Activated B cell treated with CpG ODN at 0.5 μM for 24 hours (primary cell): Measurements from ENCODE around the gene RAD21L1. TPM values are rescaled to one million over a fixed set of nuclear protein-coding genes. Genes with fewer than 3 reads are reported as not detected.

Experiments
- ATAC-seq: fragments of 200-7000 bp; cut with Tn5 transposase; one replicate; pipeline ENCODE4 v1.10.0; 2021; ENCODE audit warnings: low read depth, mild to moderate bottlenecking, moderate library complexity
- CTCF ChIA-PET: fragments of 350-600 bp; sonication (Branson Sonifier 250); formaldehyde crosslinking; loops from one replicate; lab custom pipeline; 2021; ENCODE audit warnings: antibody characterized with exemption; lab: Charles Lee
- POLR2A ChIA-PET: fragments of 350-600 bp; sonication (Branson Sonifier 250); formaldehyde crosslinking; loops from one replicate; lab custom pipeline; 2021; ENCODE audit warnings: antibody characterized with exemption; lab: Charles Lee
- DNase-seq: peaks from one replicate; pipeline ENCODE4 v3.0.0; 2022
- H3K27ac Mint-ChIP-seq: one replicate; pipeline ENCODE4 v1.8.0; 2020; ENCODE audit warnings: mixed read lengths
- H3K27me3 Mint-ChIP-seq: one replicate; pipeline ENCODE4 v1.8.0; 2021; ENCODE audit warnings: mixed read lengths
- H3K36me3 Mint-ChIP-seq: one replicate; pipeline ENCODE4 v1.8.0; 2021; ENCODE audit warnings: low read depth, mixed read lengths
- H3K4me1 Mint-ChIP-seq: one replicate; pipeline ENCODE4 v1.8.0; 2021; ENCODE audit warnings: mixed read lengths
- H3K4me3 Mint-ChIP-seq: one replicate; pipeline ENCODE4 v1.8.0; 2020; ENCODE audit warnings: mild to moderate bottlenecking, mixed read lengths
- H3K9me3 Mint-ChIP-seq: one replicate; pipeline ENCODE4 v1.8.0; 2020; ENCODE audit warnings: mixed read lengths
- intact Hi-C: fragments of 100-400 bp; cut with micrococcal nuclease; formaldehyde crosslinking; loops from one replicate; pipeline ENCODE4 v1.15.1; 2024
- total RNA-seq: library from RNA; stranded (reverse); gene quantifications from 2 replicates; pipeline ENCODE4 v1.2.3, GENCODE V29; 2022
- TF ChIP-seq, protein P1 (sequence below): fragments of 200-600 bp; IDR thresholded peaks from one replicate; pipeline ENCODE4 v1.8.0; 2022; ENCODE audit warnings: antibody characterized with exemption, mild to moderate bottlenecking

The RAD21L1 gene
- total RNA-seq, 1 donor from 2014 or later, result not detected

GRCh38 chr20:1301031-1301529 is 75.2 kb downstream of the RAD21L1 start:
- H3K27ac Mint-ChIP-seq, result no peak overlapping the region
- H3K27me3 Mint-ChIP-seq, result no peaks in the 10 kb centered on the region
- DNase-seq (no peak), ATAC-seq (no peak)
- H3K9me3 Mint-ChIP-seq, result no peaks in the 10 kb centered on the region
- H3K36me3 Mint-ChIP-seq, result no peaks in the 10 kb centered on the region
- intact Hi-C loops, result no loop called here
- ChIA-PET CTCF (interaction anchor here (1.2 kb wide), 1 partner anchor 11 kb away, joined by 3 read pairs; no protein-coding TSS in a partner anchor), POLR2A (no interaction called here)
- TF ChIP-seq, protein P1, sequence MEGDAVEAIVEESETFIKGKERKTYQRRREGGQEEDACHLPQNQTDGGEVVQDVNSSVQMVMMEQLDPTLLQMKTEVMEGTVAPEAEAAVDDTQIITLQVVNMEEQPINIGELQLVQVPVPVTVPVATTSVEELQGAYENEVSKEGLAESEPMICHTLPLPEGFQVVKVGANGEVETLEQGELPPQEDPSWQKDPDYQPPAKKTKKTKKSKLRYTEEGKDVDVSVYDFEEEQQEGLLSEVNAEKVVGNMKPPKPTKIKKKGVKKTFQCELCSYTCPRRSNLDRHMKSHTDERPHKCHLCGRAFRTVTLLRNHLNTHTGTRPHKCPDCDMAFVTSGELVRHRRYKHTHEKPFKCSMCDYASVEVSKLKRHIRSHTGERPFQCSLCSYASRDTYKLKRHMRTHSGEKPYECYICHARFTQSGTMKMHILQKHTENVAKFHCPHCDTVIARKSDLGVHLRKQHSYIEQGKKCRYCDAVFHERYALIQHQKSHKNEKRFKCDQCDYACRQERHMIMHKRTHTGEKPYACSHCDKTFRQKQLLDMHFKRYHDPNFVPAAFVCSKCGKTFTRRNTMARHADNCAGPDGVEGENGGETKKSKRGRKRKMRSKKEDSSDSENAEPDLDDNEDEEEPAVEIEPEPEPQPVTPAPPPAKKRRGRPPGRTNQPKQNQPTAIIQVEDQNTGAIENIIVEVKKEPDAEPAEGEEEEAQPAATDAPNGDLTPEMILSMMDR, result no peak
- no peak overlapping the region for H3K4me3 Mint-ChIP-seq
- no peaks in the 10 kb centered on the region for H3K4me1 Mint-ChIP-seq

DNA sequence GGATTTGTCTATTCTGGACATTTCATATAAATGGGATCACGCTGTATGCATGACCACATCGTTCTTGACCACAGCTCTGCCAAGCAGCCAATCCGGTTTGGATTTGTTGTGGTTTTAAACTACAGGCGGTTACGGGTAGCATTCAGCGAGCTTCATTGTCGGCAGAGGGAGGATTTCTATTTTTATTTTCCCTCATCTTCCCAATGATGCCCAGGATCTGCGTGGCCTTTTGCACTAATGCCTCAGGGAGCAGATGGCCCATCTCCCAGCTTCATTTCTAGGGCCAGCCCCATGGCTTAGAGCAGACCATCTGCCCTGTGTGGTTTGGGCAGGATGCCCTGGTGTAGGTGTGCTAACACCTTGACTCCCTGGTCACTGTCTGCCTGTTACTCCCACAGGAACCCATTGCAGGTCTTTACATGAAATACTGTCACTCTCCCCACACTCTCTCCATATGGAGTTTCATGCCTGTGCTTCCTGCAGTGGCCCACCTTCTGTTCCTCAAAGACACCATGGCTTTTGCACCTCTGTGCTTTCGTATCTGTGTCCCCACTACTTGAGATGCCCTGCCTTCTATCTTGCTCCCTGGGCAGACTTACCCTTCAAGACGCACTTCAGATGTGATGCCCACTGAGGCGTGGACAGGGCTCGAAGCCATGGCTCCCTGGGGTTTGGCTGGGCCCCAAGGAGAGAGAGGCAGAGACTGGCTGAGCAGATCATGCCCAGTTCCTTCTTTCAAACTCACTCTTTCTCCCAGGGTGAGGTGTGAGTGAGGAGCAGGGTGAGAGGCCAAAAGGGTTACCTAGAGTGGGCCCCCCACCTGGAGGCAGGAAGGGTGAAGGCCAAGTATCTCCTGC is 77.1 kb downstream of the RAD21L1 start:
- Mint-ChIP-seq H3K27me3 (no peaks in the 10 kb centered on the region), H3K4me3 (no peak overlapping the region), H3K4me1 (no peaks in the 10 kb centered on the region), H3K36me3 (no peaks in the 10 kb centered on the region), H3K9me3 (no peaks in the 10 kb centered on the region), H3K27ac (no peak overlapping the region)
- ChIA-PET CTCF (no interaction called here), POLR2A (interaction anchor here (0.6 kb wide), 1 partner anchor 201 kb away, joined by 3 read pairs; no protein-coding TSS in a partner anchor)
- no peak for DNase-seq
- no peak for ATAC-seq
- intact Hi-C loops, result no loop called here
- TF ChIP-seq, protein P1, result no peak

DNA sequence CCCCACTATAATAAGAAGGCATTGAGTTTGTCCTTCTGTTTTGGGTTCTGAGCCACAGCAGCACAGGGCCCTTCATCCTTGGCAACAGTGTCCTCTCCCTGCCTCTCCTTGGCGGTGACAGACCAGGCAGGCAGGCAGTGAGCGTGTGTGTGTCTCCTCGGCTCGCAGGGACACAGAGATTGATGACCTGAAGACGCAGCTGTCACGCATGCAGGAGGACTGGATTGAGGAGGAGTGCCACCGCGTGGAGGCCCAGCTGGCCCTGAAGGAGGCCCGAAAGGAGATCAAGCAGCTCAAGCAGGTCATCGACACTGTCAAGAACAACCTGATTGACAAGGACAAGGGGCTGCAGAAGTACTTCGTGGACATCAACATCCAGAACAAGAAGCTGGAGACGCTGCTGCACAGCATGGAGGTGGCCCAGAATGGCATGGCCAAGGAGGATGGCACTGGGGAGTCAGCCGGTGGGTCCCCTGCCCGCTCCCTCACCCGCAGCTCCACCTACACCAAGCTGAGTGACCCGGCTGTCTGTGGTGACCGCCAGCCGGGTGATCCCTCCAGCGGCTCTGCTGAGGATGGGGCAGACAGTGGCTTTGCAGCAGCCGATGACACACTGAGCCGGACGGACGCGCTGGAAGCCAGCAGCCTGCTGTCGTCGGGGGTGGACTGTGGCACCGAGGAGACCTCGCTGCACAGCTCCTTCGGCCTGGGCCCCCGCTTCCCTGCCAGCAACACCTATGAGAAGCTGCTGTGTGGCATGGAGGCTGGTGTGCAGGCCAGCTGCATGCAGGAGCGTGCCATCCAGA is 79.1 kb downstream of the RAD21L1 start:
- H3K4me1 Mint-ChIP-seq, result no peaks in the 10 kb centered on the region
- H3K36me3 Mint-ChIP-seq, result no peaks in the 10 kb centered on the region
- intact Hi-C loops, result no loop called here
- ATAC-seq (no peak), DNase-seq (no peak)
- H3K4me3 Mint-ChIP-seq, result no peak overlapping the region
- H3K9me3 Mint-ChIP-seq, result no peaks in the 10 kb centered on the region
- ChIA-PET CTCF (interaction anchor here (1.1 kb wide), 1 partner anchor 132 kb away, joined by 3 read pairs; no protein-coding TSS in a partner anchor), POLR2A (no interaction called here)
- H3K27me3 Mint-ChIP-seq, result no peaks in the 10 kb centered on the region
- TF ChIP-seq, protein P1, result no peak
- H3K27ac Mint-ChIP-seq, result no peak overlapping the region

Other genes with a start within 250 kb of the RAD21L1 start
- 0.11 TPM in 1 of 2 replicates, not detected in the other for gene RSPO4, start 223.7 kb upstream of the RAD21L1 start, total RNA-seq
- gene PSMF1, start 107.4 kb upstream of the RAD21L1 start, total RNA-seq, result 130 and 137 TPM in 2 replicates
- 0.20 TPM in 1 of 2 replicates, not detected in the other for gene TMEM74B, start 41.1 kb upstream of the RAD21L1 start, total RNA-seq
- not detected in 2 replicates for gene C20orf202, start 22.6 kb upstream of the RAD21L1 start, total RNA-seq
- 0.86 and 1.0 TPM in 2 replicates for gene SNPH, start 40.2 kb downstream of the RAD21L1 start, total RNA-seq
- gene SDCBP2, start 103.1 kb downstream of the RAD21L1 start, total RNA-seq, result 0.51 and 1.2 TPM in 2 replicates
- gene FKBP1A, start 167.0 kb downstream of the RAD21L1 start, total RNA-seq, result 128 and 134 TPM in 2 replicates
- gene NSFL1C, start 240.8 kb downstream of the RAD21L1 start, total RNA-seq, result 81.7 and 89.4 TPM in 2 replicates